OCI-M1 (cell line): ENCODE measurements around the gene PEX26.
"Not testable (repeated sequence)": the region's sequence is repeated elsewhere in the genome, so short reads cannot be mapped to it uniquely, and the experiment has no call there.

Experiments used
- DNase-seq: peaks from one replicate; lab custom pipeline; 2025; lab: John Stamatoyannopoulos, UW

The PEX26 gene

GRCh38 chr22:18119409-18120110, 41.8 kb downstream of the PEX26 start:
- DNase-seq, result no peak

- DNase-seq, result no peak
Observed at GRCh38 chr22:18120857-18121256, 43.1 kb downstream of the PEX26 start.

- no peak for DNase-seq
Observed at GRCh38 chr22:18121506-18121905, 43.7 kb downstream of the PEX26 start.

GRCh38 chr22:18121954-18122554, 44.3 kb downstream of the PEX26 start:
- DNase-seq, result no peak

GRCh38 chr22:18123476-18124025, 45.8 kb downstream of the PEX26 start:
- DNase-seq, result not testable (repeated sequence)

- DNase-seq, result no peak
Observed at GRCh38 chr22:18126606-18127005, 48.8 kb downstream of the PEX26 start.

GRCh38 chr22:18130018-18130417, 52.2 kb downstream of the PEX26 start:
- DNase-seq, result no peak

- DNase-seq, result no peak
Observed at GRCh38 chr22:18130699-18131429, 53.1 kb downstream of the PEX26 start.

- no peak for DNase-seq
Observed at GRCh38 chr22:18133452-18133851, 55.7 kb downstream of the PEX26 start.

GRCh38 chr22:18136563-18137320, 59.0 kb downstream of the PEX26 start:
- DNase-seq, result no peak

GRCh38 chr22:18141004-18141403, 63.2 kb downstream of the PEX26 start:
- not testable (repeated sequence) for DNase-seq

GRCh38 chr22:18144105-18144504, 66.3 kb downstream of the PEX26 start:
- DNase-seq, result no peak

- DNase-seq, result no peak
Observed at GRCh38 chr22:18145676-18146388, 68.0 kb downstream of the PEX26 start.

GRCh38 chr22:18146389-18146753, 68.6 kb downstream of the PEX26 start:
- no peak for DNase-seq

GRCh38 chr22:18147791-18148190, 70.0 kb downstream of the PEX26 start:
- DNase-seq, result no peak

GRCh38 chr22:18148293-18148965, 70.6 kb downstream of the PEX26 start:
- DNase-seq, result no peak

GRCh38 chr22:18152519-18152918, 74.7 kb downstream of the PEX26 start:
- no peak for DNase-seq

- no peak for DNase-seq
Observed at GRCh38 chr22:18154821-18155390, 77.1 kb downstream of the PEX26 start.
